ENCODE results near the gene AIM2. TPM values are rescaled to one million over a fixed set of nuclear protein-coding genes. Genes with fewer than 3 reads are reported as not detected.
"Not testable (repeated sequence)": the region's sequence is repeated elsewhere in the genome, so short reads cannot be mapped to it uniquely, and the experiment has no call there.

AIM2 gene
- total and polyA plus RNA-seq, 2 of the 4 experiments (the other 2 are of a cell fraction): not detected

DNA sequence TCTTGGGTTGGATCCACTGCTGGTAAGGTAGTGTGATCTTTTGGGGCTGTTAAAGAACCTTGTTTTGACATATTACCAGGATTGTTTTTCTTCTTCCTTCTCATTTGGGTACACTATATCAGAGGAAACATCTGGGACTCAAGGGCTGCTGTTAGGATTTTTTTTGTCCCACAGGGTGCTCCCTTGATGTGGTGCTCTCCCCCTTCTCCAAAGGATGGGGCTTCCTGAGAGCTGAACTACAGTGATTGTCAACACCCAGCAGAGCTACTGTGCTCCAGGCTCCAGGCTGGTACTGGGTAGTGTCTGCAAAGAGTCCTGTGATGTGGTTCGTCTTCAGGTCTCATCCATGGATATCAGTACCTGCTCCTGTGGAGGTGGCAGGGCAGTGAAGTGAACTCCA is 46.3 kb downstream of the AIM2 start:
- dilution Hi-C loops (cut with HindIII; ENCODE audit: low sequenced_read_pairs, unreplicated experiment): no loop called here
- CTCF ChIA-PET: no interaction called here

DNA sequence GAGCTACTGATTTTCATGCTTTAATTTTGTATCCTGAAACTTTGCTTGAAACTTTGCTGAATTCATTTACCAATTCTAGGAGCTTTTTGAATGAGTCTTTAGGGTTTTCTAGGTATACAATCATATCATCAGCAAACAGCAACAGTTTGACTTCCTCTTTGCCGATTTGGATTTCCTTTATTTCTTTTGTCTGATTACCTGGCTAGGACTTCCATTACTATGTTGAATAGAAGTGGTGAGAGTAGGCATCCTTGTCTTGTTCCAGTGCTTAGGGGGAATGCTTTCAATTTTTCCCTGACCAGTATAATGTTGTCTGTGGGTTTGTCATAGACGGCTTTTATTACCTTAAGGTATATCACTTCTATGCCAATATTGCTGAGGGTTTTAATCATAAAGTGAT is 49.7 kb downstream of the AIM2 start:
- CTCF ChIA-PET; H4K8ac ChIP-seq (ENCODE audit: low read depth in 2 of 2, low read length in 2 of 2); H3K23ac ChIP-seq (ENCODE audit: low read depth, low read length); H3K9me3 ChIP-seq (ENCODE audit: control insufficient read depth, insufficient read depth, low read length); H3K9ac ChIP-seq (ENCODE audit: low read depth, low read length); BruUV-seq (replicated peaks); H3K4me2 ChIP-seq (ENCODE audit: low read depth, low read length); H2BK120ac ChIP-seq (ENCODE audit: low read depth, low read length); H4K5ac ChIP-seq (ENCODE audit: low read depth, low read length); H3K4me1 ChIP-seq (ENCODE audit: control insufficient read depth, insufficient read depth, low read length); intact Hi-C loops (cut with micrococcal nuclease); in situ Hi-C loops (cut with MboI; ENCODE audit: low sequenced_read_pairs); H3K14ac ChIP-seq (replicated peaks; ENCODE audit: low read depth, low read length); H2BK20ac ChIP-seq (ENCODE audit: low read depth, low read length); H3K4me3 ChIP-seq (ENCODE audit: insufficient read depth, low read depth, low read length); H3K27ac ChIP-seq (ENCODE audit: insufficient read depth, low read length); H3K4ac ChIP-seq (ENCODE audit: low read depth, low read length); POLR2A ChIA-PET (ENCODE audit: unreplicated experiment); dilution Hi-C loops (cut with HindIII; ENCODE audit: low sequenced_read_pairs, unreplicated experiment); H2BK15ac ChIP-seq (ENCODE audit: low read depth, low read length); H3K56ac ChIP-seq (ENCODE audit: extremely low read depth, insufficient read depth, low read length); H2AK5ac ChIP-seq (ENCODE audit: low read depth, low read length); ATAC-seq (ENCODE audit: low read depth); H3K18ac ChIP-seq (ENCODE audit: low read depth, low read length); H3K9me1 ChIP-seq (ENCODE audit: insufficient read depth, low read length); H4K20me1 ChIP-seq (ENCODE audit: insufficient read depth, low read length); DNase-seq; H2AFZ ChIP-seq (replicated peaks; ENCODE audit: low read length, poor library complexity); H3K27me3 ChIP-seq (ENCODE audit: control insufficient read depth, insufficient read depth, low read length); H2BK5ac ChIP-seq (ENCODE audit: low read depth, low read length, poor library complexity, severe bottlenecking); H2AK9ac ChIP-seq (replicated peaks; ENCODE audit: low read depth, low read length, poor library complexity); H4K91ac ChIP-seq (ENCODE audit: insufficient read depth, low read depth, low read length): not testable (repeated sequence)
- peaks cover 20 to 32% of the 10 kb centered on the region in 2 experiments for H3K79me1 ChIP-seq (ENCODE audit: low read depth in 1 of 2, low read length in 2 of 2)
- peaks cover 24% of the 10 kb centered on the region for H3K36me3 ChIP-seq (ENCODE audit: control insufficient read depth, insufficient read depth, low read length)
- no CpG with 5 or more reads among the region's 2 CpGs for WGBS, 2 experiments (ENCODE audit: extremely low coverage in 2 of 2, insufficient read length in 1 of 2)

More for the DNA sequence above, 46.3 kb downstream of the AIM2 start:
- Histone ChIP-seq H2BK5ac (ENCODE audit: low read depth, low read length, poor library complexity, severe bottlenecking) (no peak overlapping the region), H2BK15ac (ENCODE audit: low read depth, low read length) (no peak overlapping the region), H3K18ac (ENCODE audit: low read depth, low read length) (no peak overlapping the region), H4K20me1 (ENCODE audit: insufficient read depth, low read length) (no peaks in the 10 kb centered on the region), H2AFZ (replicated peaks; ENCODE audit: low read length, poor library complexity) (no peak overlapping the region), H3K9me1 (ENCODE audit: insufficient read depth, low read length) (peaks cover 4% of the 10 kb centered on the region; the same call in 1 of the 2 replicates), H3K27ac (ENCODE audit: insufficient read depth, low read length) (no peak overlapping the region), H4K5ac (ENCODE audit: low read depth, low read length) (no peak overlapping the region), H4K8ac (ENCODE audit: low read depth in 2 of 2, low read length in 2 of 2) (no peak overlapping the region), H3K9me3 (ENCODE audit: control insufficient read depth, insufficient read depth, low read length) (no peaks in the 10 kb centered on the region), H4K91ac (ENCODE audit: insufficient read depth, low read depth, low read length) (no peak overlapping the region), H3K4me2 (ENCODE audit: low read depth, low read length) (no peak overlapping the region), H3K14ac (replicated peaks; ENCODE audit: low read depth, low read length) (no peak overlapping the region), H2AK5ac (ENCODE audit: low read depth, low read length) (no peak overlapping the region), H2AK9ac (replicated peaks; ENCODE audit: low read depth, low read length, poor library complexity) (no peak overlapping the region), H3K9ac (ENCODE audit: low read depth, low read length) (no peak overlapping the region), H3K4me3 (ENCODE audit: insufficient read depth, low read depth, low read length) (no peak overlapping the region), H3K56ac (ENCODE audit: extremely low read depth, insufficient read depth, low read length) (no peak overlapping the region), H3K36me3 (ENCODE audit: control insufficient read depth, insufficient read depth, low read length) (peaks cover 31% of the 10 kb centered on the region), H2BK120ac (ENCODE audit: low read depth, low read length) (no peak overlapping the region), H2BK20ac (ENCODE audit: low read depth, low read length) (no peak overlapping the region), H3K79me1 (ENCODE audit: low read depth in 1 of 2, low read length in 2 of 2) (peaks cover 17 to 24% of the 10 kb centered on the region in 2 experiments; a peak in 3 of 4 replicates), H3K4ac (ENCODE audit: low read depth, low read length) (no peak overlapping the region), H3K27me3 (ENCODE audit: control insufficient read depth, insufficient read depth, low read length) (no peaks in the 10 kb centered on the region), H3K23ac (ENCODE audit: low read depth, low read length) (no peak overlapping the region), H3K4me1 (ENCODE audit: control insufficient read depth, insufficient read depth, low read length) (no peaks in the 10 kb centered on the region)
- intact Hi-C loops (cut with micrococcal nuclease): no loop called here
- in situ Hi-C loops (cut with MboI; ENCODE audit: low sequenced_read_pairs): no loop called here
- TF ChIP-seq MAZ (IDR thresholded peaks at IDR 0.05; ENCODE audit: borderline replicate concordance, low read depth, low read length): no peak
- TF ChIP-seq RCOR1 (IDR thresholded peaks at IDR 0.05; ENCODE audit: insufficient replicate concordance, low read length): no peak
- TF ChIP-seq CEBPB (IDR thresholded peaks at IDR 0.05; ENCODE audit: low read depth, low read length): no peak
- TF ChIP-seq, protein P1, sequence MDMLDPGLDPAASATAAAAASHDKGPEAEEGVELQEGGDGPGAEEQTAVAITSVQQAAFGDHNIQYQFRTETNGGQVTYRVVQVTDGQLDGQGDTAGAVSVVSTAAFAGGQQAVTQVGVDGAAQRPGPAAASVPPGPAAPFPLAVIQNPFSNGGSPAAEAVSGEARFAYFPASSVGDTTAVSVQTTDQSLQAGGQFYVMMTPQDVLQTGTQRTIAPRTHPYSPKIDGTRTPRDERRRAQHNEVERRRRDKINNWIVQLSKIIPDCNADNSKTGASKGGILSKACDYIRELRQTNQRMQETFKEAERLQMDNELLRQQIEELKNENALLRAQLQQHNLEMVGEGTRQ (IDR thresholded peaks at IDR 0.05; ENCODE audit: low read depth, low read length): no peak
- TF ChIP-seq SMC3 (IDR thresholded peaks at IDR 0.05; ENCODE audit: low read depth, low read length): no peak
- TF ChIP-seq NFE2L2 (IDR thresholded peaks at IDR 0.05; ENCODE audit: low read depth, low read length): no peak
- no peak for TF ChIP-seq RFX5 (IDR thresholded peaks at IDR 0.05; ENCODE audit: low read depth, low read length)
- no peak for TF ChIP-seq POLR2A (IDR thresholded peaks at IDR 0.05; ENCODE audit: low read depth, low read length)
- POLR2A ChIA-PET (ENCODE audit: unreplicated experiment): no interaction called here
- ATAC-seq (ENCODE audit: low read depth) (no peak), DNase-seq (no peak)
- no TSS peak for BruUV-seq (replicated peaks)
- whole genome bisulfite sequencing, 2 experiments (ENCODE audit: extremely low coverage in 2 of 2, insufficient read length in 1 of 2): no CpG with 5 or more reads among the region's 1 CpG

Data from IMR-90 (cell line).